WTC11 (cell line): Measurements from ENCODE around the gene HAO2. TPM values are rescaled to one million over a fixed set of nuclear protein-coding genes. Genes with fewer than 3 reads are reported as not detected.

Experiments used
- ATAC-seq: fragments of 200-7000 bp; cut with Tn5 transposase; 2 replicates; pipeline ENCODE4 v1.10.0; 2021; ENCODE audit warnings: mild to moderate bottlenecking, moderate library complexity
- CTCF ChIA-PET: fragments of 300-600 bp; sonication (Branson Sonifier 250); formaldehyde crosslinking; loops from one replicate; lab custom pipeline; 2021; ENCODE audit warnings: antibody characterized with exemption; lab: Charles Lee
- POLR2A ChIA-PET: fragments of 350-600 bp; sonication (Branson Sonifier 250); formaldehyde crosslinking; loops from one replicate; lab custom pipeline; 2021; ENCODE audit warnings: antibody characterized with exemption; lab: Charles Lee
- DNase-seq: peaks from one replicate; pipeline ENCODE4 v3.0.0; 2021; ENCODE audit warnings: low spot score
- H3K27ac Mint-ChIP-seq: 2 replicates; pipeline ENCODE4 v1.8.0; 2021; ENCODE audit warnings: mixed read lengths
- H3K27me3 Mint-ChIP-seq: 2 replicates; pipeline ENCODE4 v1.8.0; 2021; ENCODE audit warnings: low read depth, mild to moderate bottlenecking, moderate library complexity, mixed read lengths
- H3K36me3 Mint-ChIP-seq: 2 replicates; pipeline ENCODE4 v1.8.0; 2021; ENCODE audit warnings: mixed read lengths
- H3K4me1 Mint-ChIP-seq: 2 replicates; pipeline ENCODE4 v1.8.0; 2022; ENCODE audit warnings: mixed read lengths
- H3K4me3 Mint-ChIP-seq: 2 replicates; pipeline ENCODE4 v1.8.0; 2021; ENCODE audit warnings: mild to moderate bottlenecking, moderate library complexity, mixed read lengths
- H3K9me3 Mint-ChIP-seq: 2 replicates; pipeline ENCODE4 v1.8.0; 2021; ENCODE audit warnings: mixed read lengths
- CBFB ChIP-seq: sonication (generic); formaldehyde crosslinking; IDR thresholded peaks from 2 replicates; pipeline ENCODE4 v1.8.1; 2022; ENCODE audit warnings: mild to moderate bottlenecking, low read depth, missing genetic modification reagents
- E2F5 ChIP-seq: sonication (generic); formaldehyde crosslinking; IDR thresholded peaks from 2 replicates; pipeline ENCODE4 v1.8.1; 2022; ENCODE audit warnings: mild to moderate bottlenecking, moderate library complexity, missing genetic modification reagents
- ELF4 ChIP-seq: sonication (generic); formaldehyde crosslinking; IDR thresholded peaks from 2 replicates; pipeline ENCODE4 v1.8.1; 2022; ENCODE audit warnings: low read depth, mild to moderate bottlenecking, moderate library complexity, missing genetic modification reagents
- FOXP4 ChIP-seq: sonication (generic); formaldehyde crosslinking; IDR thresholded peaks from 2 replicates; pipeline ENCODE4 v1.8.0; 2022; ENCODE audit warnings: mild to moderate bottlenecking, missing genetic modification reagents
- GTF2I ChIP-seq: fragments of 250-450 bp; sonication (Bioruptor Pico); conservative IDR thresholded peaks from 2 replicates; pipeline ENCODE4 v1.4.0; 2021; ENCODE audit warnings: mild to moderate bottlenecking
- HMGXB4 ChIP-seq: sonication (generic); formaldehyde crosslinking; IDR thresholded peaks from 2 replicates; pipeline ENCODE4 v1.8.1; 2023; ENCODE audit warnings: mild to moderate bottlenecking, moderate library complexity, missing genetic modification reagents
- IRF2 ChIP-seq: sonication (generic); formaldehyde crosslinking; IDR thresholded peaks from 2 replicates; pipeline ENCODE4 v1.8.0; 2022; ENCODE audit warnings: low read depth, missing genetic modification reagents, borderline replicate concordance
- NR1H2 ChIP-seq: sonication (generic); formaldehyde crosslinking; IDR thresholded peaks from 2 replicates; pipeline ENCODE4 v1.9.0; 2021; ENCODE audit warnings: mild to moderate bottlenecking, moderate library complexity, missing genetic modification reagents
- NR2C2 ChIP-seq: sonication (generic); formaldehyde crosslinking; IDR thresholded peaks from 2 replicates; pipeline ENCODE4 v1.8.0; 2022; ENCODE audit warnings: mild to moderate bottlenecking, missing genetic modification reagents
- OVOL2 ChIP-seq: fragments of 250-450 bp; sonication (Bioruptor Pico); IDR thresholded peaks from 2 replicates; pipeline ENCODE4 v1.9.0; 2021; ENCODE audit warnings: mild to moderate bottlenecking, borderline replicate concordance
- SMAD3 ChIP-seq: sonication (generic); formaldehyde crosslinking; IDR thresholded peaks from 2 replicates; pipeline ENCODE4 v1.8.0; 2022; ENCODE audit warnings: missing genetic modification reagents, mild to moderate bottlenecking, borderline replicate concordance
- SOX15 ChIP-seq: fragments of 250-450 bp; sonication (Bioruptor Pico); IDR thresholded peaks from 2 replicates; pipeline ENCODE4 v1.9.0; 2021; ENCODE audit warnings: mild to moderate bottlenecking
- USF2 ChIP-seq: sonication (generic); formaldehyde crosslinking; IDR thresholded peaks from 2 replicates; pipeline ENCODE4 v1.8.1; 2023; ENCODE audit warnings: mild to moderate bottlenecking, missing genetic modification reagents, moderate library complexity
- ZNF138 ChIP-seq: sonication (generic); formaldehyde crosslinking; conservative IDR thresholded peaks from 2 replicates; pipeline ENCODE4 v1.8.1; 2022; ENCODE audit warnings: mild to moderate bottlenecking, moderate library complexity, missing genetic modification reagents
- ZNF232 ChIP-seq: sonication (generic); formaldehyde crosslinking; IDR thresholded peaks from 2 replicates; pipeline ENCODE4 v1.8.0; 2022; ENCODE audit warnings: mild to moderate bottlenecking, missing genetic modification reagents
- ZNF423 ChIP-seq: fragments of 250-450 bp; sonication (Bioruptor Pico); IDR thresholded peaks from 2 replicates; pipeline ENCODE4 v2.1.2; 2022; ENCODE audit warnings: mild to moderate bottlenecking, moderate library complexity
- ZNF671 ChIP-seq: fragments of 250-450 bp; sonication (Bioruptor Pico); IDR thresholded peaks from 2 replicates; pipeline ENCODE4 v1.8.0; 2021; ENCODE audit warnings: mild to moderate bottlenecking
- total RNA-seq: library from RNA; stranded (reverse); gene quantifications from 3 replicates; pipeline ENCODE4 v1.2.3, GENCODE V29; 2021
- TF ChIP-seq, protein P1 (sequence below): sonication (generic); formaldehyde crosslinking; IDR thresholded peaks from 2 replicates; pipeline ENCODE4 v1.8.1; 2023; ENCODE audit warnings: mild to moderate bottlenecking, missing genetic modification reagents
- TF ChIP-seq, protein P2 (sequence below): sonication (generic); formaldehyde crosslinking; IDR thresholded peaks from 2 replicates; pipeline ENCODE4 v1.8.1; 2023; ENCODE audit warnings: mild to moderate bottlenecking, missing genetic modification reagents, borderline replicate concordance
- TF ChIP-seq, protein P3 (sequence below): fragments of 250-450 bp; sonication (Bioruptor Pico); IDR thresholded peaks from 2 replicates; pipeline ENCODE4 v1.9.0; 2021; ENCODE audit warnings: mild to moderate bottlenecking

Gene HAO2
- total RNA-seq, 1 experiment from 2014 or later: 1.0 TPM

DNA sequence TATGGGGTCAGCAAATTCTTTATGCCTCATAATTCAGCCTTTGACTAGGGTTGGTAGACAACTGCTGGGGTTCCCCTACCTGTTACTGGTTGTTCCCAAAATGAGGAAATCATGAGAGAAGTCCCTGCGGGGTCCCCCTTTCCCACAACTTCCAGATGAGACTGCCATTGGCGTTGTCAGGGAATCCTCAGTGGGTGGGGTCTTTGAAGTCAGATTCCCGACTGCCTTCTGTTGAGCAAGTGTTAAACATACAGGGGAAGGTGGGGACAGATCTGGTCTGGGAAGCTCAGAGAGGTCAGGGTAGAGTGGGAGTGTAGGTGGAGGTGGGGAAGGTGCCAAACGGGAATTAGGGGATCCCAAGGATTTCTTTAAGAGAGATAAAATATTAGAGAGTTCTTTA is 61.1 kb downstream of the HAO2 start:
- no peak for ATAC-seq
- no peak overlapping the region for H3K27ac Mint-ChIP-seq

More for the DNA sequence above, 61.1 kb downstream of the HAO2 start:
- Mint-ChIP-seq H3K4me3 (no peak overlapping the region), H3K36me3 (no peaks in the 10 kb centered on the region), H3K27me3 (no peaks in the 10 kb centered on the region), H3K4me1 (peaks cover 13% of the 10 kb centered on the region), H3K9me3 (no peaks in the 10 kb centered on the region)
- ChIA-PET POLR2A (no interaction called here), CTCF (interaction anchor here (1.4 to 2.1 kb wide), 2 partner anchors 9 to 57 kb away, joined by 3 to 4 read pairs; no protein-coding TSS in a partner anchor)
- no peak for DNase-seq
- TF ChIP-seq SMAD3 (CRISPR knock-in tag): no peak
- TF ChIP-seq IRF2: no peak
- TF ChIP-seq, protein P1, sequence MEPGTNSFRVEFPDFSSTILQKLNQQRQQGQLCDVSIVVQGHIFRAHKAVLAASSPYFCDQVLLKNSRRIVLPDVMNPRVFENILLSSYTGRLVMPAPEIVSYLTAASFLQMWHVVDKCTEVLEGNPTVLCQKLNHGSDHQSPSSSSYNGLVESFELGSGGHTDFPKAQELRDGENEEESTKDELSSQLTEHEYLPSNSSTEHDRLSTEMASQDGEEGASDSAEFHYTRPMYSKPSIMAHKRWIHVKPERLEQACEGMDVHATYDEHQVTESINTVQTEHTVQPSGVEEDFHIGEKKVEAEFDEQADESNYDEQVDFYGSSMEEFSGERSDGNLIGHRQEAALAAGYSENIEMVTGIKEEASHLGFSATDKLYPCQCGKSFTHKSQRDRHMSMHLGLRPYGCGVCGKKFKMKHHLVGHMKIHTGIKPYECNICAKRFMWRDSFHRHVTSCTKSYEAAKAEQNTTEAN (CRISPR knock-in tag): no peak
- TF ChIP-seq GTF2I (CRISPR knock-in tag): no peak
- TF ChIP-seq ELF4 (CRISPR knock-in tag): no peak
- no peak for TF ChIP-seq NR1H2 (CRISPR knock-in tag)
- no peak for TF ChIP-seq CBFB (CRISPR knock-in tag)
- TF ChIP-seq ZNF138 (CRISPR knock-in tag): no peak
- TF ChIP-seq USF2 (CRISPR knock-in tag): no peak
- no peak for TF ChIP-seq SOX15 (CRISPR knock-in tag)
- TF ChIP-seq, protein P2, sequence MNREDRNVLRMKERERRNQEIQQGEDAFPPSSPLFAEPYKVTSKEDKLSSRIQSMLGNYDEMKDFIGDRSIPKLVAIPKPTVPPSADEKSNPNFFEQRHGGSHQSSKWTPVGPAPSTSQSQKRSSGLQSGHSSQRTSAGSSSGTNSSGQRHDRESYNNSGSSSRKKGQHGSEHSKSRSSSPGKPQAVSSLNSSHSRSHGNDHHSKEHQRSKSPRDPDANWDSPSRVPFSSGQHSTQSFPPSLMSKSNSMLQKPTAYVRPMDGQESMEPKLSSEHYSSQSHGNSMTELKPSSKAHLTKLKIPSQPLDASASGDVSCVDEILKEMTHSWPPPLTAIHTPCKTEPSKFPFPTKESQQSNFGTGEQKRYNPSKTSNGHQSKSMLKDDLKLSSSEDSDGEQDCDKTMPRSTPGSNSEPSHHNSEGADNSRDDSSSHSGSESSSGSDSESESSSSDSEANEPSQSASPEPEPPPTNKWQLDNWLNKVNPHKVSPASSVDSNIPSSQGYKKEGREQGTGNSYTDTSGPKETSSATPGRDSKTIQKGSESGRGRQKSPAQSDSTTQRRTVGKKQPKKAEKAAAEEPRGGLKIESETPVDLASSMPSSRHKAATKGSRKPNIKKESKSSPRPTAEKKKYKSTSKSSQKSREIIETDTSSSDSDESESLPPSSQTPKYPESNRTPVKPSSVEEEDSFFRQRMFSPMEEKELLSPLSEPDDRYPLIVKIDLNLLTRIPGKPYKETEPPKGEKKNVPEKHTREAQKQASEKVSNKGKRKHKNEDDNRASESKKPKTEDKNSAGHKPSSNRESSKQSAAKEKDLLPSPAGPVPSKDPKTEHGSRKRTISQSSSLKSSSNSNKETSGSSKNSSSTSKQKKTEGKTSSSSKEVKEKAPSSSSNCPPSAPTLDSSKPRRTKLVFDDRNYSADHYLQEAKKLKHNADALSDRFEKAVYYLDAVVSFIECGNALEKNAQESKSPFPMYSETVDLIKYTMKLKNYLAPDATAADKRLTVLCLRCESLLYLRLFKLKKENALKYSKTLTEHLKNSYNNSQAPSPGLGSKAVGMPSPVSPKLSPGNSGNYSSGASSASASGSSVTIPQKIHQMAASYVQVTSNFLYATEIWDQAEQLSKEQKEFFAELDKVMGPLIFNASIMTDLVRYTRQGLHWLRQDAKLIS (CRISPR knock-in tag): no peak
- TF ChIP-seq ZNF423 (CRISPR knock-in tag): no peak
- TF ChIP-seq ZNF671 (CRISPR knock-in tag): no peak
- TF ChIP-seq OVOL2 (CRISPR knock-in tag): no peak
- TF ChIP-seq FOXP4: no peak
- TF ChIP-seq E2F5 (CRISPR knock-in tag): no peak
- no peak for TF ChIP-seq NR2C2 (CRISPR knock-in tag)
- no peak for TF ChIP-seq HMGXB4 (CRISPR knock-in tag)
- no peak for TF ChIP-seq ZNF232
- TF ChIP-seq, protein P3, sequence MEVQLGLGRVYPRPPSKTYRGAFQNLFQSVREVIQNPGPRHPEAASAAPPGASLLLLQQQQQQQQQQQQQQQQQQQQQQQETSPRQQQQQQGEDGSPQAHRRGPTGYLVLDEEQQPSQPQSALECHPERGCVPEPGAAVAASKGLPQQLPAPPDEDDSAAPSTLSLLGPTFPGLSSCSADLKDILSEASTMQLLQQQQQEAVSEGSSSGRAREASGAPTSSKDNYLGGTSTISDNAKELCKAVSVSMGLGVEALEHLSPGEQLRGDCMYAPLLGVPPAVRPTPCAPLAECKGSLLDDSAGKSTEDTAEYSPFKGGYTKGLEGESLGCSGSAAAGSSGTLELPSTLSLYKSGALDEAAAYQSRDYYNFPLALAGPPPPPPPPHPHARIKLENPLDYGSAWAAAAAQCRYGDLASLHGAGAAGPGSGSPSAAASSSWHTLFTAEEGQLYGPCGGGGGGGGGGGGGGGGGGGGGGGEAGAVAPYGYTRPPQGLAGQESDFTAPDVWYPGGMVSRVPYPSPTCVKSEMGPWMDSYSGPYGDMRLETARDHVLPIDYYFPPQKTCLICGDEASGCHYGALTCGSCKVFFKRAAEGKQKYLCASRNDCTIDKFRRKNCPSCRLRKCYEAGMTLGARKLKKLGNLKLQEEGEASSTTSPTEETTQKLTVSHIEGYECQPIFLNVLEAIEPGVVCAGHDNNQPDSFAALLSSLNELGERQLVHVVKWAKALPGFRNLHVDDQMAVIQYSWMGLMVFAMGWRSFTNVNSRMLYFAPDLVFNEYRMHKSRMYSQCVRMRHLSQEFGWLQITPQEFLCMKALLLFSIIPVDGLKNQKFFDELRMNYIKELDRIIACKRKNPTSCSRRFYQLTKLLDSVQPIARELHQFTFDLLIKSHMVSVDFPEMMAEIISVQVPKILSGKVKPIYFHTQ (CRISPR knock-in tag): no peak
